Measurements from ENCODE around the gene PYGM.

PYGM gene

DNA sequence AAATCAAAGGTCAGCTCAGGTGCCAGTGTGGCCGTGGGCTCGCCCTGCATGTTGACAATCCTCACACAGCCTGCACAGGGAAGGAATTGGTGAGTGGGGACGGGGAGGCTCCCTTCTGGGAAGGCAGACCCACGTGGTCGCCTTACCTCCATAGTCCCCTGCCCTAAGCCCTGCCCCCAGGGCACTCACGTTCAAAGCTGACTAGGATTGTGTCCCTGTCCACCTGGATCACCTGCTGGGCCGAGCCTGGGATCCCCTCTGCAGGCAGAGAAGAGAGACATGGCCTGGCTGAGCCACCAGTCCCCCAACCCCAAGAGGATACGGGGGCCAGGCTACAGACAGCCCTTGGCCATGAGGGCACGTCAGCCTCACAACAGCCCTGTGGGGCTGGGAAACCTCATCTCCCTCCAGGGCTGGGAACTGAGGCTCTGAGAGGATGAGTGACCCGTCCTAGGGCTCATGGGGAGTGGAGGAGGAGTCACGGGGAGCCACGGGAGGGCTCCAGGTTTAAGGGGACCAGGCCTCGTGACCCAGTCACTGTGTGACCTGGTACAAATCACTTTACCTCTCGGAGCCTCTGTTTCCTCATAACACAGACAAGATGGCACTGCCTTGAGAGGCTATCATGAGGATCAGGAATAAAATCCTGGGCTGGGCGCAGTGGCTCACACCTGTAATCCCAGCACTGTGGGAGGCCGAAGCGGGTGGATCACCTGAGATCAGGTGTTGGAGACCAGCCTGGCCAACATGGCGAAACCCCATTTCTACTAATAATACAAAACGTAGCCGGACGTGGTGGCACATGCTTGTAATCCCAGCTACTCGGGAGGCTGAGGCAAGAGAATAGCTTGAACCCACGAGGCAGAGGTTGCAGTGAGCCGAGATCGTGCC, 30.7 kb upstream of the PYGM start:
- DNase-seq: no peak

DNA sequence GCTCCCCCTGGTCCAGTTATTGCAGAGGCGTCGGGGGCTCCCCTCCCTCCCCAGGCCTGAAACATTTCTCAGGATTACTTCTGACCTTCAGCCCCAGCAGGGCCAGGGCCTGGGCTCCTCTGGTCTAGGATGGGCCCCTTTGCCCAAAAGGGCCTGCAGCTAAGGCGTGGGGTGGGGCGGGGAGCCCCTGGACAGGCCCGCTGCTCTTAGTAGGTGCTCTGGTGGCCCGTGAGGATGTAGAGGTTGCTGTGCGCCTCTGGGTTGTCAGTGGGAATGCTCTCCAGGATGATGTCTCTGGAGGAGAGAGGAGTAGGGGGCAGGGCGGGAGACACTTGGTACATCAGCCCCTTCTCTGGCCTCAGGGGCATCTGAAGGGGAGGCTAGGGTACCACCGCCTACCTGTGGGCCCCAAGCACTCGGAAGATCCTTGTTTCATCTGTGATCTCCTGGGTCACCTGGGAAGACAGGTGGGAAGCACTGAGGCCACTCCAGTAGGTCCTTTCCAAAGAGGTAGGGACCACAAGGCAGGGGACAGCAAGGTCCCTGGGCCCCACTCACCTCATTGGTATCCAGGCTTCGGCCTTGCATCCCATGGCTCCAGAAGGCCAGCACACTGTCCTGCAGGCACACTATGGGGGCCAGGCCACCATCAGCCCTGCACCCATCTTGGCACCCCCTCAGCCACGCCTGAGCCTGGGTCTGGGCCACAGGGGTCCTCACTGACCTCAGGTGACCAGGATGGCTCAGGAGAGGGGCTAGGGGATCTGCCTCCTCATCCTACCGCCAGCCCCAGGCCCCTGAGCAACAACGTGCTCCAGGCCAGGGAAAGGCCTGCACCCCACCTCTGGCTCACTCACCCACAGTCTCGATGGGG, 29.8 kb upstream of the PYGM start:
- no peak for DNase-seq

DNA sequence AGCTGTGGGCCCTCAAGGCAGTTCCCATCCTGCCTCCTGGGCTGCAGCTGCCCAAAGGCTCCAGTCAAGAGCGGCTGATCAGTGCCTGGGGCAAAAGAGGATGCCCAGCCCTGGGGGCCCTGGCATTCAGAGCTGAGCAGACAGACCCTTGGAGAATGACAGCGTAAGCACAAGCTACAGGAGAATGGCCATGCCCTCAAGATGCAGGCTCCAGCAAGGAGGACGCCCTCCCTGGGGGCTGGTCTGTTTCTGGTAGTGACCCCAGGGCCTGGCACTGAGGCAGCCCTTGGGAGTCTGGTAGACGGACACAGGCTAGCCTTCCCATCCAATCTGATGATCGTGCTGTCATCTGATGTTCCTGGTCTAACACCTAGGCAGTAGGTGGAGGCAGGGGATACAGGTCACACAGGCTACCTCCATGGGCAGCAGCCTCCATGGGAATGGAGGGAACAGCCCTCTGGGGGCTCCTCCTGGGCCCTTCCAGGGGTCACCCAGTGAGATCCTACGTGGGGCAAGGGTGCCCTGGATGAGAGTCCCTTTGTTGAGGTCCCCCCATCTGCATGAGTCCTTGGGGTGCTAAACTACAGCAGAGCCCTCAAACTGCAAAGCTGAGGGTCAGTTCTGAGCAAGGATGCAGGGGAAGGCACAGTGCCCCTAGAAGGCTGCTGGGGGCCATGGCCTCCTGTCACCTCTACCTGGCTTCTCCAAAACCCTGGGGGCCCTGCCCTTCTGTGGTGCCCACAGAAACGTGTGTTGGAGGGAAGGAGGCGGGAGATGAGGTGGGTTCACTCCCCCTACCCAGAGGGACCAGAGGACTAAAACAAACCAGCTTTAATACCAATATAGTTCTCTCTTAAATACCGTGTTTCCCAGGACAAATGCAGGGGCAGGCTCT, 28.8 kb upstream of the PYGM start:
- DNase-seq: no peak

DNA sequence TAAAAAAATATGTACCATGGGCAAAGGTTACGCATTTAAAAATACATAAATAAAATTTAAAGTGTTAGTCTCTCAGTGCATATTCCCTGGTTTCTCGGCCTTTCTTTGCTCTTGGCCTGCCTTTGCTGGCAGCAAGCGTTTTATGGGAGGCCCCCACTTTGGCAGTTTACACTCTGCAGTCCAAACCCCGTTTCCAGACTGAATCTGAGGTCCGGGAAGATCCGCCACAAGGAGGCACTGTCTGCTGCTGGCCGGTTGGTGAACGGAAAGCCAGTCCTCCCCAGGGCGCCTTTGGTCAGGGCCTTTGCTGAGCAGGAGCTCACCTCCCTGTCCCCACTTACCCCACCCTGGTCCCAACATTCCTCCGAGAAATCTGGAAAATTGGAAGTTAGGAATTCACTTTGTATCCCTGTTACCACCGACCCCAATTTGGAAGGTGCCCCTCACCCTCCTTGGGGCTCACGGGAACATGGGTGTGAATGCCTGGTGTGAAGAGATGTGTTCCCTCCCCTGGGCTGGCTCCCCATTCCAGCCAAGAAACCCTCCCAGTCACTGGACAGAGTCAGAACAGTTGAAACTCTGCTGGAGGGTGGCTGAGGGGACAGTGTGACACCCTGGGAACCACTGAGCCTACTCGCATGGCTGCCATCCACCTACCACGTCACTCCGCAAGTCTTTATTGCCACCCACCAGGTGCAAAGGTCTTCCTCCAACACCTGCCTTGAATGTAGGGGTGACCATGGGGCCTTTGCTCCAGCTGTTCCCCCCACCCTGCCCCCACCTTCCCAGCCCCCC, 27.9 kb upstream of the PYGM start:
- peak; percentile 70 for DNase-seq

DNA sequence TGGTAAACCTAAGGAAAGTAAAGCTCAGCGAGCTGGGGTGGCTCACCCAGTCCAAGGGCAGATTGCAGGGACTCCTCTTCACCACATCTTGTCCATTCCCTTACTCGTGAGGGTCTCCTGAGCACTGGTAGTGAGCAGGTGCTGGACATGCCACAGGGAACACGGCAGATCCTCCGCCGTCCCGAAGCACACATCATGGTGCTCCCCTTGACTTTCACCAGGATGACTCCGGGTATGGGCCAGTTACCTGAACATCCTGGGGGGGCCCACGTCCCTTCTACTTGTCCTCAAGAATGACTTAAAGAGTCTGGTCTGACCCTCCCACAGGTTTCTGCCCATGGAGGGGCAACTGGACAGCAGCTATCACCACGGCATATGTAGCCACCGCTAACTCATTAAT, 26.5 kb upstream of the PYGM start:
- no peak for DNase-seq

DNA sequence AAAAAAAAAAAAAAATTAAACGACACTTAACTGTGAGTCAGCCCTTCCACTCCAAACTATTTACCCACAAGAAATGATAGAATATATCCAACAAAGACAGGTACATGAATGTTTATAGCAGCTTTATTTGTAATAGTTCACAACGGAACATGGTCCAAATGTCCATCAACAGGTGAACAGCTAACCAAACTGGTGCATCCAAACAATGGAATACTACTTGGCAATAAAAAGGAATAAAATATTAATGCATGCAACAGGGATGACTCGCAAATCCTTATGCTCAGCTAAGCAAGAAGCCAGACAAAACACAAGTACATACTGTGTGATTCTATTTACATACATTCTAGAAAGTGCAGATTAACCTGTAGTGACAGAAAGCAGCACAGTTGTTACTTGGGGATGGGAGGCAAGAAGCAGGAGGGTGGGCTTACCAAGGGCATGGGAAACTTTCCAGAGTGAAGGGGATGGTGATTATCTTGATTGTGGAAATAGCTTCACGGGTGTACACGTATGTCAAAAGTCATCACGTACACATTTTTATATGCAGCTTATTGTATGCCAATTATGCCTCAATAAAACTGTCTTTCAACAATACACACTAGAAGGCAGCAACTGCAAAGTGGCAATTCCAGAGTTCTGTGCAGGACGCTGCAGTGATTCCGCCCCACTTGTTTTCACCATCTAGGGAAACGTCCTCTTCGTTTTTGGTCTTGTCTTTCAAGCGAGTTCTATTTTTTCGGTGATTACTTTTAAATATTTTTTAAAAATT, 25.2 kb upstream of the PYGM start:
- no peak for DNase-seq

DNA sequence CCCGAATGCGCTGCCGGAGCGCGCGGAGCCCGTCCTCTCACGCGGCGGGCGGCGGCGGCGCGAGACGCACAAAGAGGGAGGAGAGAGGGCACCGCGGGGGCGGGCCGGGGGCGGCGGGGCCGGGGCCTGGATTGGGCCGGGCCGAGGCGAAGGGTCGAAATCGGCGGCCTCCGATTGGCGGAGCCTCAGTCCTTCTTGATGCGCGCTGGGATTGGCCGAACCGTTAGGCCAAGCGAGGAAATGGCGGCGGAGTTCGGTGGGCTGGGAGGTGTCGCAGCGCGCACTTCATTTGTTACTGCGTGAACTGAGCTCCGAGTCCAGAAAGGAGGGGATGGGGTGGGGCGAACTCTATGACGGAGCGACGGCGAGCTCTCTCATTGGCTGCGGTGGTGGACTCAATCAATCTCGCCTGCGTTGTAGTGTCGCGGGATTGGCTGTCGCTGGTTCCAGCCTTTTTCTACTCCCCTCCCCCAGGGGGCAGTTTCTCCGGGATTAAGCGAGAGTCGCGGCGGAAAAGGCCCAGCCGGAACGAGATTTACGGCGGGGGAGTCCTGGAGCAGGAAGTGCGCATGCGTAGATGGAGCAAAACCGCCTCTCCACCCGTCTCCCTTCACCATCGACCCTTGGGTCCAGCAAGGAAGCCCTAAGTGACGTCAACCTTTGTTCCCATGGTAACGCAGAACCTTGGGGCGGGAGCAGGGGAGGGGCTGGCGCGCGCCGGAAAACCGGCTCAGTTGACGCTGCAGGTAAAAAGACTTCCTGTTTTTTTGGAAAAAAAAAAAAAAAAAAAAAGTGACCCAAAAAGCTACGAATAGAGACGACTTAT, 18.9 kb upstream of the PYGM start, which contains the start of gene SF1:
Gene SF1 (minus strand): TSS at position 70 of the 826 bp plus-strand sequence. CDS start 150 bp downstream, outside the sequence.
- peak; percentile 98 for DNase-seq

DNA sequence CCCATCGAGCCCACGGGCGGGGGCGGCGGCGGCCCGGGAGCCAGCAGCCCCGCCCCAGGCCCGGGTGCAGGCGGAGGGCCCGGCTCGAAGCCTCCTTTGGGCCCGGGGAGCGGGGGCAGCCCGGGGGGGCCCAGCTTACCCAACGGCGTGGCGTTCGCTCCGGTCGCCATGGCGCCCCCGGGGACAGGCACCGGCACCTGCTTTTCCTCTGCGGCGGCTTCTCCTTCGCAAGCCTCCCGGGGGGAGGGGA, 18.4 kb upstream of the PYGM start:
- no peak for DNase-seq

DNA sequence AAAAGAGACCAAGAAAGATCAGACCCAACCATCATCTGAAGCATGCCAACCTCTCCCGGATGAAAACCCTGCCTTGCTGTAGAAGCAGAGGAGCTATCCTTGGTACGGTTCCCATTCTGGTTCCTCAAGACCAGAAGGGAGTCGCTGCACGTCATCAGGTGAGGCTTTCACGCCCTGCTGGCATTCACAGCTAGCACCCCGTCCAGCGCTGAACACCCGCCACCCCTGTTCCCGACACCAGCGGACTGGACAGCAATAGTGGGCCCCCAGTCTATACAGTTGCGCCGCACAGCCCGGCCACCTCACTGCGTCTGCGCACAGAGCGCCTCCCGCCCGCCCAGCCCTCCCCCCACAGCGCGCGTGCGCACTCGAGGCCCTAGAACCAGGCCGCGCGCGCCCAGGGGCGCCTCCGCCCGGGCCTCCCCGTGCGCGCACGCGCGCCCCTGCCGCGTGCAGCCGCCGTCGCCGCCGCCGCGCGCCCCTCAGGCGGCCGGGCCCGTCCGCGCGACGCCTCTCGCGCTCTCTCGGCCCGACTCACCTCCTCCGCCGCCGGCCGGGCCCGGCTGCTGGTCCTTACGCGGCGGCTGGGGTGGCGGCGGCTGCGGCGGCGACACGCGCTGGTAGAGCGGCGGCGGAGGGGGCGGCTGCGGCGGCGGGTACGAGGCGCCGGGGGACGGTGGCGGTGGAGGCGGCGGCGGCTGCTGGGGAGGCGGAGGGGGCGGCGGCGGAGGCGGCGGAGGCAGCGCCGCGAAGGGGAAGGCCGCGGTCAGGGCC, 17.9 kb upstream of the PYGM start:
- peak; percentile 79 for DNase-seq

DNA sequence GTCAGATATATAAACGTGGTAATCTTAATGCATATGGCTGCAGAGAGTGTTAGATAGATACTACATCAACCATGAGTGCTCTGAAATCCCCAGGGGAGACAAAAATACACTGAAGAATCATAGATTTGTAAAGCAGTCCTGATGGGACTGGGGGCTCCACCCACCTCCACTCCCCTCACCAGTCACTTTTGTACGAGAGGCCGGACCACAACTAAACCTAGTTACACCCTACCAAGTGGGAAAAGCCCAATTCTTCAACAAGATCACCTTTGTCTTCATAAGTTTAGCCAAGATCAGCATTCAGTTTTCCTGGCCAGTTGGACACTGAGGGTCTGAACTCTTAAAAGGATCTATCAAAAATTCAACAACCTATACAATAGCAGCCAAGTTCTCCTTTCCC, 17.1 kb upstream of the PYGM start:
- DNase-seq: no peak

DNA sequence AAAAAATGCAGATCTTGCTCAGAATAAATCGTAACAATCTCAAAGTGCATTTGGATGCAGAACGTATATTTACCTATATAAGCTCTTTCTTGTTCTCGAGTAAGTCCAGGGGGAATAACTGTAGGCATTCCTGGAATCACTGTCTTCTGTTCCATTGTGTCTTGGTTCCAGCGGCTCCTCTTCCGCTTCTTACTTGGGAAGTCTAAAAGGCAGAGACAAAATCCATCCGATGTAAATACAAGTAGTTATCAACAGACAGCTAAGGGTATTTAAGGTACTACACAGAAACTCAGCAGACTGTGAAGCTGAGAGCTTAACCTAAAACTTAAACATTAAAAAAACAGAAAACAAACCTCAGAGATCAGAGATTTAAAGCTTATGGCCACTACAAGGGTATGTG, 16.7 kb upstream of the PYGM start:
- DNase-seq: no peak

DNA sequence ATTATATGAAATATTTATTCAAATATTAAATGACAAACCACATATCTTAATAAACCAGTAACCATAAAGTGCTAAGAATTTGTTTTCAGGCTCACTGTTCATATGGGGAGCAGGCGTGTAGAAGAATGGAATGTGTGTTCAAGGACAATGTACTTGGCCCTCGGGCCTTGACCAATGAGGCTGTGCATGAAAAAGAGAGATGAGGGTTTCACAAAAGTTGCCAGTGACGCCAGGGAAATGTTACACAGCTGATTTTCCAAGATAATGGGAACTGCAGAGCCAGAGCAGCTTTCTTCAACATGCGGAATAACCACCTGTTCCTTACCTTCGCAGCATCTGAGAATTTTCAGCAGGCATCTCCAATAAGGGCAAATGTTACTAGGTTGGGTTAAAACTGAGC, 14.4 kb upstream of the PYGM start:
- no peak for DNase-seq

DNA sequence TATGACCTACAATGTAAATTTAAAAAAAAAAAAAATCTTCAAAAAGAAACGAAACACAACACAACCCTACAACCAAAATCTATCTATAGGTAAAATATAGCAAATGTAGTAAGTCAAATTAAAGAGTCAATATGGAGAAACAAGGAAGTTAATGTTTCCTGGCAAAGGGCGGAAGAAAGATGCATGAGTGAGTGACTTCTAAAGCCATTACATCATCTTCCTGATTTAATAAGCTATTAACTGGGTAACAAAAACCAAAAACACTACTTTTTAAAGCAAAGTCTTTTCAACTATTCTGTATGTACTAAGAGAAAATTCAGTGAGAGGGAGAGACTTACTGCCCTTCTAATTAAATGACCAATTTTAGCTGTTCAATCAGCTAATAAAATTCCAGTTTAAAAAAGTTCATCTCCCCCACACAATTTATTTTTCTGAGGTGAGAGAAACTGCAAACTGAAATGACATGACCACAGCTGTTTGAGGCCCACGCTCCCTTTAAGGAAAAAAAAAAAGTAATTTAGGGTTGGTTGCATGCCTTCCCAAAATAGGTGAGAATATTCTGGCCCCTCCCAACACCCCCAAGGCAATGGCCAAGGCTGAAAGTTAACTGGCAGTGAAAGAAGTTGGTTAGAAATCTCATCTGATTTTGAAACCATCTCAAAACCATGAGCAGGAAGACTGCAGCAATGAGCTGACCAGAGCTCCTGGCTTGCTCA, 12.7 kb upstream of the PYGM start:
- no peak for DNase-seq

DNA sequence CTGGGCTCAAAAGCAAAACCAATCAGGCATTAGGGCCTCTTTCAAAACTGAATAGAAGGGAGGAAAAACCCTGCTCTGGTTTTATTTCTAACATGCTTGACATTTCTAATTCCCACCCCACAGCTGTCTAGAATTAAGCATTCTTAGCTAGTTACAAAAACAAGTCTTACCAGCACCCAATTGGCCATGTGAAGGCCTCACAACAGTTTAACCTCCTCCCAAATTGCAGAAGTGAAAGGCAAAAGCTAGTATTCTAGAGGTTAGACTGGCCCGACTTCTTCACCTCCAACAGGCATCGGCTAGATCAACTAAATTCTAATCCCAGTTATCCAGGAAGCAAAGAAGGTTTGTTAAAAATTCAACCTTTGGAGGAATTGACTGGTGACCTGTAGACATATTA, 12.1 kb upstream of the PYGM start:
- DNase-seq: no peak

DNA sequence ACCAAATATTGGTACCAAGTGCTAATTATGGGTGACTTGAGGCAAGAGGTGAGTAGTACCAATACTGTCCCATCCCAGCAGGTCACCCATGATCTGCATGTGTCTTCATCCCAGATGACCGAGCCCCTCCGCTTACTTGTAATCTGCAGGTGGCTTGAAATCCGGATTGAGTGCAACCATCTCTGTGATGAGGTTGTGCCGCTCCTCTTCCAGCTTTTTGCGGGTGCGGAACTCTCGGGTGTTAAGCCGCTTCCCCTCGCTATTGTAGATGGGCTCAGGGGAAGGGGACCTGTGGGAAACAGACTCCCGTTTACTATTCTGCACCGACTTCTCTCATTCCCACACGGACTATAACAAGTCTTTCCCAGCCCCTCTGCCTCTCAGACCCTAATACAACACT, 10.3 kb upstream of the PYGM start:
- DNase-seq: no peak

DNA sequence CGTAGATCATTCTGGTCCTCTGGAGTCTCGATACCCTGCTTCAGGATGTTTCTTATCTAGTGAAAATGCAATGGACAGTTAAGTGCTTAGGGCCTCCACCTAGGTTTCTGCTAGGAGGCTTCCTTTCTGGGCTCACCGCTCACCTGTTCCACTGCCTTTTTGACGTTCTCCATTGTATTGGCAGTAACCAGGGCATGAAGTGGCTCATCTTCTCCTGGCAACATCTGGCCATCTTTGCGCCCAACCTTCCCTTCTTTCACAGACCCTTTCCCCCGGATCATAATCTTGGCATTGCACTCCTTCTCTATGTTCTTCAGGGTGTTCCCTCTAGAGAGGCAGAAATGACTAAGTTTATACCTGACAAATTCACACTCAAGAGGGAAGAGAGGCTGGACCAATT, 9.5 kb upstream of the PYGM start:
- no peak for DNase-seq

DNA sequence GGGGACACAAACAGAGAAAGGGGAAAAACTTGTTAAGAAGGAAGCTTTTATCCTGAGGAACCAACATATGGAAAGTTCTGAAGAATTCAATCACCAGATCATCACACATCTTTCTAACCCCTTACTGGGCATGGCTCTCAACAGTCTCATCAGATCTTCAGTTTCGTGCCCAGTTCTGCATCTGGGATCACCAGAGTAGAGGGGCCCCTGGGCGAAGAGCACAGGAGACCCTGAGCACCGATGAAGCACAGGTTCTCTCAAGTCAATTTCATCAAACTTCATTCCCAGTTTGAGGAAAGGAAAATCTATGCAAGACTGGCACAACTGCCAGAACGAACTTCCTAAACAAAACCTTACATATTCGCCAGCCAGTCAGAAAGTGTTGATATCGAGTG, 8.5 kb upstream of the PYGM start:
- DNase-seq: no peak

DNA sequence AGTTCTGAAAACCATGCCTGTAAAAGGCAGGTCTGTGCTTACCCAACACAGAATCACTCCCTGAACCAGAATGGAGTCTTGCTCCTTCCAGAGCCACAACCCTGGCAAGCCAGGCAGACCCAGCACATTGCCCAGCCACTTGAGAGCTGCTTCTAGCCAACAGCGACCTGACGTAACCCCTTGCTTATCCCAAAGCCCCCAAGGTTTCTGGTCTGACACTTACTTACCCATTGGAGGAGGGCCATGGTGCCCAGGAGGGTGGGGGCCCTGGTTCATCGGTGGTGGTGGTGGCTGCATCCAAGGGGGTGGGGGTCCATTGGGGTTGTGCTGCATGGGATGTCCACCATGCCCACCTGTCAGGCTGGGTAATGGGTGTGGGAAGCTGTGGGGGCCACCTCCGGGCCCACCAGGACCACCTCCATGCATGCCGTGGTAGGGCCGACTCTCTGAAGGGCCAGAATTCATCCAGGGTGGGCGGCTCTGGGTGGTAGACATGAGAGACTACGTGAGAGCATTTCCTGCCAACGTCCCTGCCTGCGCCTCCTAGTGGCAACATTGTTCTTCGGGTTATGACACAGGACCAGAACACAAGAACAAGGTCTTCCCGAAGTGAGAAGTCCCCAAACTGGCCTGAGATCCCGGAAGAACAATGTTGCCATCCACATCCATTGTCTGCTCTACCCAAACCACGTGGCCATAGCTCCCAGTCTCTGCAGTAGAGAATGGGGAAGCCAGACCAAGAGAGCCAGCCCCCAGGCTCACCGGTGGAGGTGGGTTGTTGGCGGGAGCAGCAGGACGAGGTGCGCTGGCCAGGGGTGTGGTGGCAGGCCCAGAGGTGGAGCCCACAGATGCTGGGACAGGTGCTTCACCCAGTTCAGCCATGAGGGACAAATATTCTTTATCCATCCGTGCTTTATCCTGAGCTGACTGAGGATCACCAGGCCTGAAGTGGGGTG, 7.8 kb upstream of the PYGM start:
- peak; percentile 83 for DNase-seq

All from activated CD4-positive, alpha-beta T cell treated with anti-CD3 and anti-CD28 coated beads, Interleukin-2, amount 50 U/mL, for 1 hour (primary cell).